Calu3 (cell line): ENCODE results near the gene AGT. TPM values are rescaled to one million over a fixed set of nuclear protein-coding genes. Genes with fewer than 3 reads are reported as not detected.
"Not testable (repeated sequence)": the region's sequence is repeated elsewhere in the genome, so short reads cannot be mapped to it uniquely, and the experiment has no call there.

Experiments
- BruUV-seq: library from RNA; stranded (reverse); fragments of 400-500 nt; replicated peaks from 2 replicates; lab custom pipeline; 2021; lab: Mats Ljungman, UMichigan
- CTCF ChIA-PET: fragments of 300-600 bp; sonication (Branson Sonifier 250); formaldehyde crosslinking; loops from one replicate; lab custom pipeline; 2022; ENCODE audit warnings: antibody characterized with exemption; lab: Charles Lee
- DNase-seq: peaks from one replicate; pipeline ENCODE4 v3.0.0; 2022
- H3K27ac Mint-ChIP-seq: one replicate; pipeline ENCODE4 v1.8.0; 2022; ENCODE audit warnings: mixed read lengths; ENCODE audit not compliant: unreplicated experiment
- H3K27me3 Mint-ChIP-seq: one replicate; pipeline ENCODE4 v1.8.0; 2022; ENCODE audit warnings: mixed read lengths; ENCODE audit not compliant: unreplicated experiment
- H3K36me3 Mint-ChIP-seq: one replicate; pipeline ENCODE4 v1.8.0; 2022; ENCODE audit warnings: mild to moderate bottlenecking, moderate library complexity, mixed read lengths; ENCODE audit not compliant: insufficient read depth, unreplicated experiment
- H3K4me1 Mint-ChIP-seq: one replicate; pipeline ENCODE4 v1.8.0; 2022; ENCODE audit warnings: mild to moderate bottlenecking, low read depth, mixed read lengths; ENCODE audit not compliant: unreplicated experiment
- H3K4me3 Mint-ChIP-seq: one replicate; pipeline ENCODE4 v1.8.0; 2022; ENCODE audit warnings: mild to moderate bottlenecking, low read depth, moderate library complexity, mixed read lengths; ENCODE audit not compliant: unreplicated experiment
- H3K9me3 Mint-ChIP-seq: one replicate; pipeline ENCODE4 v1.8.0; 2022; ENCODE audit warnings: low read depth, mixed read lengths; ENCODE audit not compliant: unreplicated experiment
- CTCF ChIP-seq: fragments of 200-600 bp; IDR thresholded peaks from one replicate; pipeline ENCODE4 v1.8.0; 2022; ENCODE audit warnings: antibody characterized with exemption; ENCODE audit not compliant: unreplicated experiment
- intact Hi-C: fragments of 100-400 bp; cut with micrococcal nuclease; formaldehyde crosslinking; loops from one replicate; pipeline ENCODE4 v1.10.0; 2022; ENCODE audit not compliant: unreplicated experiment
- total RNA-seq: library from RNA; stranded (reverse); gene quantifications from 2 replicates; pipeline ENCODE4 v1.2.3, GENCODE V29; 2022

AGT gene
- total RNA-seq, 1 experiment from 2014 or later = 27.5 TPM

GRCh38 chr1:230699716-230700115 is 14.2 kb downstream of the AGT start:
- Mint-ChIP-seq H3K27me3 (no peaks in the 10 kb centered on the region), H3K9me3 (no peaks in the 10 kb centered on the region), H3K27ac (no peak overlapping the region), H3K36me3 (peaks cover 3% of the 10 kb centered on the region), H3K4me1 (peaks cover 14% of the 10 kb centered on the region), H3K4me3 (no peak overlapping the region)
- no peak for TF ChIP-seq CTCF
- CTCF ChIA-PET = no interaction called here
- DNase-seq = no peak
- BruUV-seq = no TSS peak
- intact Hi-C loops = no loop called here

- DNase-seq, H3K27me3 Mint-ChIP-seq, H3K27ac Mint-ChIP-seq, intact Hi-C loops, H3K4me3 Mint-ChIP-seq, H3K9me3 Mint-ChIP-seq, BruUV-seq, CTCF ChIA-PET: not testable (repeated sequence)
- H3K4me1 Mint-ChIP-seq = peaks cover 14% of the 10 kb centered on the region
- H3K36me3 Mint-ChIP-seq = peaks cover 10% of the 10 kb centered on the region
Observed at GRCh38 chr1:230698964-230699363, 15.0 kb downstream of the AGT start.

- BruUV-seq = no TSS peak
- Mint-ChIP-seq H3K27me3 (no peaks in the 10 kb centered on the region), H3K4me1 (peaks cover 6% of the 10 kb centered on the region), H3K27ac (no peak overlapping the region), H3K36me3 (peaks cover 11% of the 10 kb centered on the region), H3K9me3 (no peaks in the 10 kb centered on the region), H3K4me3 (no peak overlapping the region)
- no peak for DNase-seq
- intact Hi-C loops = no loop called here
- no peak for TF ChIP-seq CTCF
- CTCF ChIA-PET = no interaction called here
Observed at GRCh38 chr1:230698130-230698529, 15.8 kb downstream of the AGT start.

DNA sequence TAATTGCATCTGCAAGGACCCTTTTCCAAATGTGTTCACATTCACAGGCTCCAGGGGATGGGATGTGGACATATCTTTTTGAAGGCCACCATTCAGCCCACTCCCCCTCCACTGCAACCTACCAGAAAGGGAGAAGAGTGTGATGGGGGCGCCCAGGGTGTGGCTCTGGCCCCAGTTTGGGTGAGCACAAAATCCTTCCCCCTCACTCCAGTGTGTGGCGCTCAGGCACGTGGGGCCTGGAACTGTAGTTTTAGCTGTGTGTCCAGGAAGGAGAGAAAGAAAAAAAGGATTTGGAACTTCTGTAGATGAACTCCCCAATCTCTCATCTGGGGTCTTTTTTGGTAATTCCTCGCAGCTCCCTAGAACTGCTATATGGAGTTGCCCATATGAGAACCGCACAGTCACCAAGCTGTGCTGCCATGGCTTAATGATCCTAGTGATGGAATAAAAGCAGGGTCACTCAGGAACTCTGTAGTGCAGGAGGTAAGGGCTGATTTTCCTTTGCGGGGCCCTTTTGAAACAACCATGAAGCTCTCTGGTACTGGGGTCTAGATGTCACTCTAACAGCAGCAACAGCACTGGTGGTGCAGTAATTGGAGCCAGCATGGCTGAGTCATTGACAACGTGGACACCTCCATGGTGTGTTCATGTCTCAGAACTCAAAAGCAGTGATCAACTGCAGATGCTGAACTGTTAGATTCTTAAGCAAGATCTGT is 17.0 kb downstream of the AGT start:
- no peaks in the 10 kb centered on the region for H3K27me3 Mint-ChIP-seq
- no peaks in the 10 kb centered on the region for H3K4me1 Mint-ChIP-seq
- CTCF ChIA-PET = interaction anchor here (0.8 kb wide), 1 partner anchor 919 kb away, joined by 3 read pairs; no protein-coding TSS in a partner anchor
- no peaks in the 10 kb centered on the region for H3K9me3 Mint-ChIP-seq
- no peak overlapping the region for H3K27ac Mint-ChIP-seq
- no peak for DNase-seq
- peaks cover 20% of the 10 kb centered on the region for H3K36me3 Mint-ChIP-seq
- intact Hi-C loops = no loop called here
- H3K4me3 Mint-ChIP-seq = no peak overlapping the region
- TF ChIP-seq CTCF = no peak
- no TSS peak for BruUV-seq

DNA sequence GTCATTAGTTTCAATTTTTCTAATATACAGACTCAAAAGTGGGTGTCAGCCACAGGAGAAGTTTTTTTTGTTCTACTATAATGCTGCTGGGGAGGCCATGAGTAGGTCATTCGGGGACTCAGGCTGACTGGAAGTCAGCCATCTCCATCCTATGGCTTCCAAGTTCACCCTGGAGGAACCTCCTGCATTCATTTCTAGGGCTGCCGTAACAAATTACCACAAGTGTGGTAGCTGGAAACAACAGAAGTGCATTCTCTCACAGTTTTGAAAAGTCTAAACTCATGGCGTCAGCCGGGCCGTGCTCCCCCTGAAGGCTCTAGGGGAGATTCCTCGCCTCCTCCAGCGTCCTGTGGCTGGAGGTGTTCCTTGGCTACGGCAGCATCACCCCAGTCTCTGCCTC is 17.7 kb downstream of the AGT start:
- intact Hi-C loops = no loop called here
- H3K27me3 Mint-ChIP-seq = no peaks in the 10 kb centered on the region
- no peaks in the 10 kb centered on the region for H3K9me3 Mint-ChIP-seq

More for the DNA sequence above, 17.7 kb downstream of the AGT start:
- peaks cover 27% of the 10 kb centered on the region for H3K36me3 Mint-ChIP-seq
- no peak for TF ChIP-seq CTCF
- H3K4me1 Mint-ChIP-seq = no peaks in the 10 kb centered on the region
- no TSS peak for BruUV-seq
- H3K4me3 Mint-ChIP-seq = no peak overlapping the region
- no peak overlapping the region for H3K27ac Mint-ChIP-seq
- CTCF ChIA-PET = interaction anchor here (0.8 kb wide), 1 partner anchor 919 kb away, joined by 3 read pairs; no protein-coding TSS in a partner anchor
- DNase-seq = no peak
